ENCODE results near the gene CD5L. TPM values are rescaled to one million over a fixed set of nuclear protein-coding genes. Genes with fewer than 3 reads are reported as not detected.

The CD5L gene
- total and polyA plus RNA-seq, 10 of the 15 experiments (the other 5 are each of a cell fraction or from before 2014, with no cell fraction given) = 0.10 to 0.57 (median 0.24) TPM

Small RNAs within 50 kb of the gene (small RNA-seq; reads per million reads assigned to genes)
- not detected for gene MRPS21P2

Other genes starting within 250 kb of the CD5L start
- 0.17 and 0.33 TPM in 2 replicates for gene FCRL4, start 243.7 kb downstream of the CD5L start, total RNA-seq (2014; rRNA removed)
- gene FCRL4, start 243.7 kb downstream of the CD5L start, total RNA-seq (2014; rRNA removed; fragmentation: Illumina TruSeq; extraction: Trizol) = 0.14 and 0.31 TPM in 2 replicates
- 0.35 and 0.38 TPM in 2 replicates for gene FCRL4, start 243.7 kb downstream of the CD5L start, total RNA-seq (2021)
- gene FCRL4, start 243.7 kb downstream of the CD5L start, polyA plus RNA-seq (2011; rRNA removed) = 0.24 and 0.26 TPM in 2 replicates
- gene FCRL4, start 243.7 kb downstream of the CD5L start, polyA plus RNA-seq (2014; fragmentation: Illumina TruSeq; extraction: Trizol) = 0.38 and 0.44 TPM in 2 replicates
- under 1 TPM; 0.26 to 0.42 TPM for gene FCRL4, start 243.7 kb downstream of the CD5L start, polyA plus RNA-seq (2014; fragmentation: Nextera tagmentation; extraction: Ambion mirVana)
- 0.11 and 0.22 TPM in 2 replicates for gene FCRL4, start 243.7 kb downstream of the CD5L start, polyA plus RNA-seq (2014; rRNA removed)
- under 1 TPM in 1 of 2 experiments, not detected in 1; 0.09 TPM for gene FCRL4, start 243.7 kb downstream of the CD5L start, polyA plus RNA-seq (2016; fragmentation: Nextera tagmentation; extraction: Ambion mirVana)
- 0.05 and 0.06 TPM in 2 replicates for gene FCRL3, start 141.0 kb downstream of the CD5L start, total RNA-seq (2014; rRNA removed)
- gene FCRL3, start 141.0 kb downstream of the CD5L start, total RNA-seq (2014; rRNA removed; fragmentation: Illumina TruSeq; extraction: Trizol) = 0.04 and 0.05 TPM in 2 replicates
- 0.08 TPM in 1 of 2 replicates, not detected in the other for gene FCRL3, start 141.0 kb downstream of the CD5L start, total RNA-seq (2021)
- 2.3 and 2.8 TPM in 2 replicates for gene FCRL3, start 141.0 kb downstream of the CD5L start, polyA plus RNA-seq (2011; rRNA removed)
- 0.07 and 0.11 TPM in 2 replicates for gene FCRL3, start 141.0 kb downstream of the CD5L start, polyA plus RNA-seq (2014; fragmentation: Illumina TruSeq; extraction: Trizol)
- not detected for gene FCRL3, start 141.0 kb downstream of the CD5L start, polyA plus RNA-seq (2014; fragmentation: Nextera tagmentation; extraction: Ambion mirVana)
- 0.13 TPM in 2 replicates for gene FCRL3, start 141.0 kb downstream of the CD5L start, polyA plus RNA-seq (2014; rRNA removed)
- not detected for gene FCRL3, start 141.0 kb downstream of the CD5L start, polyA plus RNA-seq (2016; fragmentation: Nextera tagmentation; extraction: Ambion mirVana)
- 0.22 and 0.51 TPM in 2 replicates for gene FCRL2, start 64.7 kb downstream of the CD5L start, total RNA-seq (2014; rRNA removed)
- 0.46 and 0.67 TPM in 2 replicates for gene FCRL2, start 64.7 kb downstream of the CD5L start, total RNA-seq (2014; rRNA removed; fragmentation: Illumina TruSeq; extraction: Trizol)
- 0.21 and 0.36 TPM in 2 replicates for gene FCRL2, start 64.7 kb downstream of the CD5L start, total RNA-seq (2021)
- 7.3 and 8.1 TPM in 2 replicates for gene FCRL2, start 64.7 kb downstream of the CD5L start, polyA plus RNA-seq (2011; rRNA removed)
- 0.48 and 0.59 TPM in 2 replicates for gene FCRL2, start 64.7 kb downstream of the CD5L start, polyA plus RNA-seq (2014; fragmentation: Illumina TruSeq; extraction: Trizol)
- under 1 TPM; 0.64 to 0.89 TPM for gene FCRL2, start 64.7 kb downstream of the CD5L start, polyA plus RNA-seq (2014; fragmentation: Nextera tagmentation; extraction: Ambion mirVana)
- gene FCRL2, start 64.7 kb downstream of the CD5L start, polyA plus RNA-seq (2014; rRNA removed) = 0.63 and 0.86 TPM in 2 replicates
- gene FCRL2, start 64.7 kb downstream of the CD5L start, polyA plus RNA-seq (2016; fragmentation: Nextera tagmentation; extraction: Ambion mirVana) = under 1 TPM; 0.07 to 0.23 TPM
- gene FCRL1, start 21.7 kb downstream of the CD5L start, total RNA-seq (2014; rRNA removed) = 0.76 and 0.85 TPM in 2 replicates
- gene FCRL1, start 21.7 kb downstream of the CD5L start, total RNA-seq (2014; rRNA removed; fragmentation: Illumina TruSeq; extraction: Trizol) = 0.81 and 1.2 TPM in 2 replicates
- gene FCRL1, start 21.7 kb downstream of the CD5L start, total RNA-seq (2021) = 0.85 and 0.90 TPM in 2 replicates
- 2.2 and 2.3 TPM in 2 replicates for gene FCRL1, start 21.7 kb downstream of the CD5L start, polyA plus RNA-seq (2011; rRNA removed)
- gene FCRL1, start 21.7 kb downstream of the CD5L start, polyA plus RNA-seq (2014; fragmentation: Illumina TruSeq; extraction: Trizol) = 1.2 and 1.5 TPM in 2 replicates
- under 1 TPM; 0.23 to 0.68 TPM for gene FCRL1, start 21.7 kb downstream of the CD5L start, polyA plus RNA-seq (2014; fragmentation: Nextera tagmentation; extraction: Ambion mirVana)
- 1.5 and 2.4 TPM in 2 replicates for gene FCRL1, start 21.7 kb downstream of the CD5L start, polyA plus RNA-seq (2014; rRNA removed)
- gene FCRL1, start 21.7 kb downstream of the CD5L start, polyA plus RNA-seq (2016; fragmentation: Nextera tagmentation; extraction: Ambion mirVana) = not detected
- not detected in 2 replicates for gene KIRREL1, start 151.8 kb upstream of the CD5L start, total RNA-seq (2014; rRNA removed)
- gene KIRREL1, start 151.8 kb upstream of the CD5L start, total RNA-seq (2014; rRNA removed; fragmentation: Illumina TruSeq; extraction: Trizol) = not detected in 2 replicates
- gene KIRREL1, start 151.8 kb upstream of the CD5L start, total RNA-seq (2021) = 0.05 and 0.15 TPM in 2 replicates
- not detected in 2 replicates for gene KIRREL1, start 151.8 kb upstream of the CD5L start, polyA plus RNA-seq (2011; rRNA removed)
- not detected in 2 replicates for gene KIRREL1, start 151.8 kb upstream of the CD5L start, polyA plus RNA-seq (2014; fragmentation: Illumina TruSeq; extraction: Trizol)
- not detected for gene KIRREL1, start 151.8 kb upstream of the CD5L start, polyA plus RNA-seq (2014; fragmentation: Nextera tagmentation; extraction: Ambion mirVana)
- not detected in 2 replicates for gene KIRREL1, start 151.8 kb upstream of the CD5L start, polyA plus RNA-seq (2014; rRNA removed)
- gene KIRREL1, start 151.8 kb upstream of the CD5L start, polyA plus RNA-seq (2016; fragmentation: Nextera tagmentation; extraction: Ambion mirVana) = not detected